Parathyroid adenoma (tissue), 2 donors: ENCODE data around the gene SMIM20.

ENCODE experiments used
- H2AFZ ChIP-seq: fragments of 300-600 bp; sonication (generic); one replicate; pipeline ENCODE4 v1.7.0; 2017; ENCODE audit warnings: antibody characterized with exemption, mild to moderate bottlenecking
- H3K27ac ChIP-seq: fragments of 300-600 bp; sonication (generic); one replicate; pipeline ENCODE4 v1.7.0; 2017
- H3K27me3 ChIP-seq: fragments of 300-600 bp; sonication (generic); one replicate; pipeline ENCODE4 v1.7.0; 2017; ENCODE audit warnings: low read length; ENCODE audit not compliant: control insufficient read depth, insufficient read depth
- H3K36me3 ChIP-seq: fragments of 300-600 bp; sonication (generic); one replicate; pipeline ENCODE4 v1.7.0; 2017; ENCODE audit warnings: low read length; ENCODE audit not compliant: control insufficient read depth, insufficient read depth
- H3K4me1 ChIP-seq: fragments of 300-600 bp; sonication (generic); one replicate; pipeline ENCODE4 v1.7.0; 2017; ENCODE audit warnings: control low read depth
- H3K4me2 ChIP-seq: fragments of 300-600 bp; sonication (generic); one replicate; pipeline ENCODE4 v1.7.0; 2017; ENCODE audit warnings: low read length
- H3K4me3 ChIP-seq: fragments of 300-600 bp; sonication (generic); one replicate; pipeline ENCODE4 v1.7.0; 2017; ENCODE audit warnings: low read depth, low read length
- H3K79me2 ChIP-seq: fragments of 300-600 bp; sonication (generic); one replicate; pipeline ENCODE4 v1.7.0; 2017; ENCODE audit warnings: control low read depth
- H3K9ac ChIP-seq: fragments of 300-600 bp; sonication (generic); one replicate; pipeline ENCODE4 v1.7.0; 2017; ENCODE audit warnings: mild to moderate bottlenecking
- H3K9me3 ChIP-seq: fragments of 300-600 bp; sonication (generic); one replicate; pipeline ENCODE4 v1.7.0; 2017; ENCODE audit warnings: low read length; ENCODE audit not compliant: control insufficient read depth
- CTCF ChIP-seq: fragments of 300-600 bp; sonication (generic); IDR thresholded peaks from one replicate; pipeline ENCODE4 v1.7.0; 2017; ENCODE audit warnings: antibody characterized with exemption, mild to moderate bottlenecking
- donor health status: primary hyperparathyroidism.

Gene SMIM20

DNA sequence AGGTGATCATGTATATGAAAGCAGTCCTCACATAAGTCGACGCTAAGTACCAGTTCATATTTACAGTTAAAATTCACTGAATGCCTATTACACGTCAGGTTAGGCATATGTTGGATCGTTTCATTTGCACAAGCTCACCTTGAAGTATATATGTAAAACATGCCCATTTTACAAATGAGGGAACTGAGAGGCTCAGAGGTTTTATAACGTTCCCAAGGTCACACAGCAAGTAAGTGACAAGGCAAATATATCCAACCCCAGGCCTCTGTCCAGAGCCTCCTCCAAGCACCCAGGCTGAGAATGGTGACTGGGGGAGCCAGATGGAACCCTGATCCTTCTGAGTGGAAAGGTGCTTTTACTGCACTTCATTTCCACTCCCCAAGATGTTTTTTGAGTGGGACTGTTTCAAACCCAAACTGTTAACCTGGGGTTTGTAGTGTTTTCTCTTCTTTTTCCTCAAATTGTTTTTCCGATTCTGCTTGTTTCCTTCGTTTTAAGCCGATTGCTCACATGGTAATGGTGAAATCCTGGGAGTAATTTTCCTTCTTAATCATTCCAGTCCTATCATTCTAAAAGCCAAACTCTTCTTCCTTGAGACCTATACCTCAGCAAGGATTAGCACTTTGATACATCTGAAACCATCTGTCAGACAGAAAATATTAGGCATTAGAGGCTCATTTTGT lies 791 bp downstream of the SMIM20 start:
- TF ChIP-seq CTCF = no peak
- H3K27ac ChIP-seq = peak overlapping the region; percentile 74
- H3K9me3 ChIP-seq = no peaks in the 10 kb centered on the region
- peak overlapping the region; percentile 80 for H2AFZ ChIP-seq
- H3K4me2 ChIP-seq = peak overlapping the region; percentile 75
- no peaks in the 10 kb centered on the region for H3K79me2 ChIP-seq
- H3K4me3 ChIP-seq = peak overlapping the region; percentile 74
- no peaks in the 10 kb centered on the region for H3K27me3 ChIP-seq
- no peak overlapping the region for H3K9ac ChIP-seq
- no peaks in the 10 kb centered on the region for H3K36me3 ChIP-seq
- no peaks in the 10 kb centered on the region for H3K4me1 ChIP-seq

- H3K9ac ChIP-seq = no peak overlapping the region
- no peaks in the 10 kb centered on the region for H3K27me3 ChIP-seq
- no peak overlapping the region for H3K4me3 ChIP-seq
- H3K27ac ChIP-seq = peak overlapping the region; percentile 74
- H3K36me3 ChIP-seq = no peaks in the 10 kb centered on the region
- H3K9me3 ChIP-seq = no peaks in the 10 kb centered on the region
- no peaks in the 10 kb centered on the region for H3K79me2 ChIP-seq
- no peak for TF ChIP-seq CTCF
- H3K4me1 ChIP-seq = no peaks in the 10 kb centered on the region
- no peak overlapping the region for H3K4me2 ChIP-seq
- no peak overlapping the region for H2AFZ ChIP-seq
Observed at GRCh38 chr4:25915353-25915705, 1.3 kb downstream of the SMIM20 start.

- Histone ChIP-seq H2AFZ (no peak overlapping the region), H3K4me3 (no peak overlapping the region), H3K9me3 (no peaks in the 10 kb centered on the region), H3K4me1 (no peaks in the 10 kb centered on the region), H3K79me2 (no peaks in the 10 kb centered on the region), H3K9ac (no peak overlapping the region), H3K27ac (no peak overlapping the region), H3K36me3 (no peaks in the 10 kb centered on the region), H3K4me2 (no peak overlapping the region), H3K27me3 (no peaks in the 10 kb centered on the region)
- no peak for TF ChIP-seq CTCF
Observed at GRCh38 chr4:25916870-25917269, 2.9 kb downstream of the SMIM20 start.

GRCh38 chr4:25919676-25920075 lies 5.7 kb downstream of the SMIM20 start:
- no peaks in the 10 kb centered on the region for H3K9me3 ChIP-seq
- H3K4me3 ChIP-seq = no peak overlapping the region
- H3K36me3 ChIP-seq = no peaks in the 10 kb centered on the region
- H3K27me3 ChIP-seq = no peaks in the 10 kb centered on the region
- no peak overlapping the region for H3K27ac ChIP-seq
- H3K4me1 ChIP-seq = no peaks in the 10 kb centered on the region
- no peak overlapping the region for H3K4me2 ChIP-seq
- H3K79me2 ChIP-seq = no peaks in the 10 kb centered on the region
- H2AFZ ChIP-seq = no peak overlapping the region
- no peak for TF ChIP-seq CTCF
- no peak overlapping the region for H3K9ac ChIP-seq

- H3K4me3 ChIP-seq = no peak overlapping the region
- TF ChIP-seq CTCF = no peak
- no peak overlapping the region for H3K27ac ChIP-seq
- no peaks in the 10 kb centered on the region for H3K79me2 ChIP-seq
- H3K4me1 ChIP-seq = no peaks in the 10 kb centered on the region
- no peak overlapping the region for H3K4me2 ChIP-seq
- H3K9ac ChIP-seq = no peak overlapping the region
- no peak overlapping the region for H2AFZ ChIP-seq
- H3K9me3 ChIP-seq = no peaks in the 10 kb centered on the region
- no peaks in the 10 kb centered on the region for H3K36me3 ChIP-seq
- H3K27me3 ChIP-seq = no peaks in the 10 kb centered on the region
Observed at GRCh38 chr4:25921922-25922321, 7.9 kb downstream of the SMIM20 start.
